BLaER1 (cell line): Measurements from ENCODE around the gene PELI2.

Experiments
- H3K27ac ChIP-seq: shearing (Covaris generic); formaldehyde crosslinking; 2 replicates; pipeline ENCODE4 v1.8.1; 2022
- H3K27me3 ChIP-seq: shearing (Covaris generic); formaldehyde crosslinking; 2 replicates; pipeline ENCODE4 v1.8.1; 2022
- H3K36me3 ChIP-seq: shearing (Covaris generic); formaldehyde crosslinking; 2 replicates; pipeline ENCODE4 v1.8.1; 2022
- H3K4me1 ChIP-seq: shearing (Covaris generic); formaldehyde crosslinking; 2 replicates; pipeline ENCODE4 v1.8.1; 2022
- H3K4me2 ChIP-seq: shearing (Covaris generic); formaldehyde crosslinking; 2 replicates; pipeline ENCODE4 v1.8.1; 2022
- H3K4me3 ChIP-seq: shearing (Covaris generic); formaldehyde crosslinking; 2 replicates; pipeline ENCODE4 v1.8.1; 2022
- H3K9ac ChIP-seq: shearing (Covaris generic); formaldehyde crosslinking; 2 replicates; pipeline ENCODE4 v1.8.1; 2022
- H3K9me3 ChIP-seq: shearing (Covaris generic); formaldehyde crosslinking; 2 replicates; pipeline ENCODE4 v1.8.1; 2022
- H4K20me1 ChIP-seq: shearing (Covaris generic); formaldehyde crosslinking; 2 replicates; pipeline ENCODE4 v1.8.1; 2022
- Cebpa-rat ChIP-seq: shearing (Covaris generic); IDR thresholded peaks from 2 replicates; pipeline ENCODE4 v1.8.1; 2022

Gene PELI2

DNA sequence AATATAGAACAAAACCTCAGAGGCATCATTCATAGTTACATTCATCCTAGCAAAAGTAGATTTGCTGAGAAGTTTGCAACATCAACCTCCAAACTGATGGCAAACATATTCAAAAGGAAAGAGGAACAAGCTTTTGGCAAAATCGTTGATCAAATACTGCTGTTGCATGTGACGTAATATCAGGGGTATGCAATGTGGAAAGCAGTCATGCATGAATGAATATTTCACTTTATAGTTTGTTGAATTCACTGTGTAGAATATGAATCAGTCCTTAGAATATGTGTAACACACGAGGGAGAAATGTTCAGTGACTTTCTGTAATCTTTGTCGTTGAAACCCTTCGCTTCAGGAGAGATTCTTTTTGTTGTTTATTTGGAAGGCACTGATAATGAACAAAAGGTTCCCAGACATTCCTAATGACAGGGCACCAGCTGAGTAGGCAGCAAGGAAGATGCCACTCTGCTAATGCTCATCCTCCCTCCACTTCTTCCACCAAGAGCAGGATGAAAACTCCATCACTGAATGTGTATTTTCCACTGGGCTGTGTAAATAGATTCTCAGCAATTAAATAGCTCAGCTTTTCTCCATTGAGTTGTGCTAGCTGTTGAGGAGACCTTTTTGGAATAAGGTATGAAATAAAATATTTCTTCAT lies 126.1 kb downstream of the PELI2 start:
- TF ChIP-seq Cebpa-rat, result no peak
- Histone ChIP-seq H3K9ac (no peak overlapping the region), H3K4me3 (no peak overlapping the region), H4K20me1 (peaks cover 61% of the 10 kb centered on the region; the same call in 1 of the 2 replicates), H3K4me1 (peaks cover 19% of the 10 kb centered on the region), H3K9me3 (peaks cover 9% of the 10 kb centered on the region), H3K27me3 (no peaks in the 10 kb centered on the region), H3K36me3 (peaks cover 43% of the 10 kb centered on the region), H3K4me2 (no peak overlapping the region), H3K27ac (no peak overlapping the region)

DNA sequence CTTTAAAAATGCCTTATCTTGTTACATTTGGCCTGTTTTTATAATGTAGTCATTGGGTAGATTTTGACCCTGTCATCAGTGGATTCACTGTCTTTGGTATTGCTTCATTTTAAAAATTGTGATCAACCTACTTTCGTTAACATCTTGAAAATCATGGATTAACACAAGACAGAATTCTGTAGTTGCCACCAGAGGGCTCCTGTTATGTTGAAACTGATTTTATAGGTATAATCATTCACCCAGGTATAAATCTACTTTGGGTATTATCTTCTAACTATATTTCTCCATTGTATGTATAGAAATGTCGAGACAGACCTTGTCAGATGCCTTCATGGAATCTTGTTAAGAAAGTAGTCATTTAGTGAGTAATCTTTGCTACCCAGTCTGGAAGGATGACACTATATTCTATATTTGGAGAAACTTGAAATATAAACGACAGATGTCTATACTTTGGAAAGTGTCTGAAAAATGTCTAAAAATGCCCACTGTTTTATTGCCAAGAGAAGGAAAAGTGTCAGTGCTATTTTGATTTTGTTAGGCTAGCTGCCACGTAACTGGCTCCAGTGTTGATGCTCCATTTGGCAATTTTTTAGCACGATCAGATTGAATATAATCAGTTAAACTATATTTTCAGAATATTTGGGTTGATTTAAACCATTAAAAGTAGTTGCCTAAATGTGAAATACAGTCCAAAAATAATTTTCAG lies 129.4 kb downstream of the PELI2 start:
- Histone ChIP-seq H3K27me3 (no peaks in the 10 kb centered on the region), H3K4me3 (no peak overlapping the region), H3K4me2 (no peak overlapping the region), H4K20me1 (peaks cover 73% of the 10 kb centered on the region; the same call in 1 of the 2 replicates), H3K27ac (no peak overlapping the region), H3K4me1 (peaks cover 17% of the 10 kb centered on the region), H3K9ac (no peak overlapping the region), H3K9me3 (peaks cover 27% of the 10 kb centered on the region), H3K36me3 (peaks cover 47% of the 10 kb centered on the region)
- no peak for TF ChIP-seq Cebpa-rat

DNA sequence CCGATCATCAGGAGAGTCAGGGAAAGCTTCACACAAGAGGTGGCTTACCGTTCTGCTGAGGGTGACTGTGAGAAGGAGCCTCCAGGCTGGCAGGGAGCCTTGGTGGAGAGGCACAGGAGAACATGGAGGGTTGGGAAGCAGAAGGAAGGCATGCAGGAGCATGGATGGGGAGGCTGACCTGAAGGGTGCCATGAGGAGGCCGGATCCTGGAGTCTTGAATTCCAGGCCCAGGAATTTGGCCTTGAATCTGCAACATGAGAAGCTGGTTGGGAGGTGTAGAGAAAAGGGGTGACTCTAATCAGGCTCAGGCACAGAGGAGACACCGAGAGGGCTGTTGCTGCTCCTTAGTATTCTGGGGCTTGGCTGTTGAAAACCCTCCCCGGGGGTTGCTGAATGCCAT lies 130.2 kb downstream of the PELI2 start:
- Histone ChIP-seq H3K27me3 (no peaks in the 10 kb centered on the region), H3K9ac (no peak overlapping the region), H3K4me1 (peaks cover 9% of the 10 kb centered on the region), H3K4me2 (no peak overlapping the region), H3K9me3 (peaks cover 35% of the 10 kb centered on the region), H3K36me3 (peaks cover 52% of the 10 kb centered on the region), H3K4me3 (no peak overlapping the region), H3K27ac (no peak overlapping the region), H4K20me1 (peaks cover 68% of the 10 kb centered on the region; the same call in 1 of the 2 replicates)
- TF ChIP-seq Cebpa-rat, result no peak

DNA sequence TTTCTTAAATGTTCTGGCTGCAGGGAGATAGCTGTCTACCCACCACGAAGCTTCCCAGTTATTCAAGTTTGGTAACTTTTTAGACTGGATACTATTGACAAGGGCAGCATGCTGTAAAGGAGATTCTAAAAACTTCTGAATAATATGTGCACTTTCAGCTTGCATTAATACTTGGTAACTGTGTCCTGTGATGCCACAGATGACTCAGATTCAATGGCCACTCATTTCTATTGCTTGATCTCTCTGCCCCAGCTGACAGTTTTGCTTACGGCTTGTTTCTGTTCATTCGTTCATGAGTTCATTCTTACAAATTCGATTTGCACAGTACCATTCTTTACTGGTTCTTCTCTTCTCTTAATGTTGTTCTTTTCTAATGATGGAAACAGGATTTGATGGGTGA lies 142.8 kb downstream of the PELI2 start:
- H3K4me2 ChIP-seq, result no peak overlapping the region
- TF ChIP-seq Cebpa-rat, result no peak
- H3K9ac ChIP-seq, result no peak overlapping the region
- no peaks in the 10 kb centered on the region for H3K4me1 ChIP-seq
- no peaks in the 10 kb centered on the region for H3K27me3 ChIP-seq
- H3K27ac ChIP-seq, result no peak overlapping the region
- H4K20me1 ChIP-seq, result peaks cover 14% of the 10 kb centered on the region; the same call in 1 of the 2 replicates
- peaks cover 17% of the 10 kb centered on the region for H3K36me3 ChIP-seq
- peaks cover 14% of the 10 kb centered on the region for H3K9me3 ChIP-seq
- H3K4me3 ChIP-seq, result no peak overlapping the region

DNA sequence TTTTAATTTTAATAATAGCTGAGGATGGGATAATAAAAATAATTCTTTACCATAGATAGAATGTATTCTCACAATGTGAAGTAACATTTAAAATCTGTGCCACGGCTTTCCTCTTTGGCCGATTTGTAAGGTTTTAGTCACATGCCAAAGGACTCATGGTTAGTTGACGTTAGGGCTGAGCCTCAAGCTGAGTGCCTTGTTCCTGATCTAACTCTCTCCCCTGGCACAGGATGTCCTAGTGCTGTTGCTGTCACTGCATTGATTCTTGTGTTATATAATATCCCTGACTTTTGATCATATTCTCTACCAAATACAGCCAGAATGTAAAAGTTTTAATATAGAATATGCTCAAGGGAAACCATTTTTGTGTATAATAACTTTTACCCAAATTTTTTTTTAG lies 144.3 kb downstream of the PELI2 start:
- H3K9ac ChIP-seq, result no peak overlapping the region
- H3K36me3 ChIP-seq, result peaks cover 12% of the 10 kb centered on the region
- H3K4me1 ChIP-seq, result no peaks in the 10 kb centered on the region
- no peaks in the 10 kb centered on the region for H3K27me3 ChIP-seq
- H3K4me3 ChIP-seq, result no peak overlapping the region
- TF ChIP-seq Cebpa-rat, result no peak
- H3K27ac ChIP-seq, result no peak overlapping the region
- no peak overlapping the region for H3K4me2 ChIP-seq
- peaks cover 10% of the 10 kb centered on the region for H3K9me3 ChIP-seq
- H4K20me1 ChIP-seq, result peaks cover 18% of the 10 kb centered on the region; the same call in 1 of the 2 replicates

DNA sequence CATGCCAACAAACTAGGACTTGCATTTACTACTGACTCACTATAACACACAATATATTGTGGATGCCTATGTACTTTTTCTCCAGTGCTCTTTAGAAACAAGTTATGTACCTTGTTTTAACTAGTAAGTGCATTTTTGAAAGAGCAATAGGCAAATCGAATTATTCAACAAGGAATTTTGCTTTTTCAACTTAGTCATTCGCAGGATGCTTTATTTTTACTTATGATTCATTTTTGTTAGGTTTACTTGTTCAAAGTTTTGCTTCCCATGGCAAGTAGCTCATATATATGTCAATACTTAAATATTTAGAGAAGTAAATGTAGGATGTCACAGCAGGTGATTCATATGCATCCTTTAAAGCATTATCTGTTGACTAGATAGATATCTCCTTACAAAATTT lies 149.8 kb downstream of the PELI2 start:
- Histone ChIP-seq H3K4me2 (no peak overlapping the region), H3K4me1 (no peaks in the 10 kb centered on the region), H3K27me3 (no peaks in the 10 kb centered on the region), H3K9ac (no peak overlapping the region), H3K9me3 (no peaks in the 10 kb centered on the region), H3K4me3 (no peak overlapping the region), H3K36me3 (peaks cover 40% of the 10 kb centered on the region), H3K27ac (no peak overlapping the region), H4K20me1 (peaks cover 63% of the 10 kb centered on the region)
- TF ChIP-seq Cebpa-rat, result no peak

DNA sequence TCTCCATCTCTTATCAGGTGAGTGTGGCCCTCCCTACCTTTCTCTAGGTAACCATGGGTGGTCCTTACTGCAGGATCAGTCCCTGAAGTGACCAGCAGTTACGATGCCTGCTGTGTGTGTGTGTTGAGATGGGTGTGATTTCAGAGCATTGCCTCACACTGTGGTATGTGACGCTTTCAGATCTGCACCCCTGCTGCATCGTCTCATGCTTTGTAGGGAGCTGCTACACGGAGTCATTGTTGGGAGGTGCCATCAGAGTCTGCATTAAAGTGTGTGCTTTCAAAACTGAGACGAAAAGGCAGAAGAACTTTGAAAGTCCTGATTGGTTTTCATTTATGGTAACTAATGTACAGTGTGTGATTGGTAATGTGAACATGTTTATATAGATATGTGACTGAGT lies 150.5 kb downstream of the PELI2 start:
- H4K20me1 ChIP-seq, result peaks cover 69% of the 10 kb centered on the region

DNA sequence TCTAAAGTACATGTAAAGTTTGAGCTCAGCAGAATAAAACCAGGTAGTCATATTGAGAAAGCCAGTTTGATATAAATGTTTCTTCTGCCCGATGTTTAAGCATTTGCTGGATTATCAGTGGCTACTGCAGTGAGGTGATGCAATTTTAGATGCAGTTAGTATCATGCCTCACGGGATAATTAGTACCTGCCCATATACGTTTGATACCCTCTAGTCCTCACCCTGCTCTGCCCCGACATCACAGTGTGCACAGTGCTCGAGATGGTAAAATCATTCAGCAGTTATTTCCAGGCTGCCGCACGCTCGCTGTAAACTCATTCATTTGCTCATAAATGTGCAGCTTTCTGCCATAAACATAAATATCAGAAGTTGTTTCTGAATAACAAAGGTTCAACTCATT lies 152.7 kb downstream of the PELI2 start:
- H3K4me1 ChIP-seq, result no peaks in the 10 kb centered on the region
- peaks cover 85% of the 10 kb centered on the region for H4K20me1 ChIP-seq
- no peak overlapping the region for H3K4me2 ChIP-seq
- H3K27ac ChIP-seq, result no peak overlapping the region
- no peaks in the 10 kb centered on the region for H3K27me3 ChIP-seq
- H3K4me3 ChIP-seq, result no peak overlapping the region
- TF ChIP-seq Cebpa-rat, result no peak
- H3K36me3 ChIP-seq, result peaks cover 61% of the 10 kb centered on the region
- no peak overlapping the region for H3K9ac ChIP-seq
- no peaks in the 10 kb centered on the region for H3K9me3 ChIP-seq

More for the DNA sequence above, 150.5 kb downstream of the PELI2 start:
- peaks cover 47% of the 10 kb centered on the region for H3K36me3 ChIP-seq
- TF ChIP-seq Cebpa-rat, result no peak
- no peak overlapping the region for H3K4me3 ChIP-seq
- no peaks in the 10 kb centered on the region for H3K27me3 ChIP-seq
- H3K4me2 ChIP-seq, result no peak overlapping the region
- H3K27ac ChIP-seq, result no peak overlapping the region
- H3K9ac ChIP-seq, result no peak overlapping the region
- no peaks in the 10 kb centered on the region for H3K9me3 ChIP-seq
- no peaks in the 10 kb centered on the region for H3K4me1 ChIP-seq

DNA sequence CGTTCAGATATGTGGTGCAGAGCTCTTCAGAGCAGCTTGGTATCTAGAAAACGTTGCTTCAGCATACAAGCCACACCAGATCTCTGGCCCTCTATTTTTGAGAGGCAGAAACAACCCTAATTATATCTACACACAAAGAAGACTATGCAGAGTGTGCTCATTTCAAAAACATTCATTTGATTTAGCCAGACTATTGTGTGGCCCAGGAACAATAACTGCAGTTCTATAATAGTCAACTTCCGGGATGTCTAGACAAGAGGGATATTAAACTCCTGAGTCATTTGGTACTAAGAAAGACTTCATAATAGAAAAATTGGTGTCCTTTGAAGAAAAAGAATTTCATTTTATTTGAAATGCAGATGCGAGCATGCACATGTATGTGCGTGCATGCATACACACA lies 153.8 kb downstream of the PELI2 start:
- TF ChIP-seq Cebpa-rat, result no peak
- no peak overlapping the region for H3K9ac ChIP-seq

DNA sequence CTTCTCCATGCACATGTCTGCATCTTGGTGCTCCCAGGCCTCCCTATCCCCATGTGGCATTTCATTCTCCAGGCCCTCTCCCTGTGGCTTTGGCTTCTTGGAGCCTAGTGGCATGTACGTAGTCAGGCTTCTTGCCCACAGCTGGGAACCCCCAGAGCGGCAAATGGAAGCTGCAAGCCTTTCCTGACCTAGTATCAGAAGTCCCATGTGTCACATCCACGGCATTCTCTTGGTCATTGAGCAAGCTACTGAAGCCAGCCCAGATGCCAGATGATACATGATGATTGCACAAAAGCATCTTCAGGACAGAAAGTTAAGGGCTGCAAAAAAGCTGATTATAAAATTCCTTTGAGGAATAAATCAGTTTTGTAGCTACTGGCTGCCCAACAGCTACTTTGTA lies 154.9 kb downstream of the PELI2 start:
- H3K27ac ChIP-seq, result no peak overlapping the region
- no peak overlapping the region for H3K9ac ChIP-seq
- no peaks in the 10 kb centered on the region for H3K27me3 ChIP-seq
- H3K4me3 ChIP-seq, result no peak overlapping the region
- H3K4me1 ChIP-seq, result no peaks in the 10 kb centered on the region
- H3K4me2 ChIP-seq, result no peak overlapping the region
- TF ChIP-seq Cebpa-rat, result no peak
- peaks cover 96% of the 10 kb centered on the region for H4K20me1 ChIP-seq
- no peaks in the 10 kb centered on the region for H3K9me3 ChIP-seq
- peaks cover 79% of the 10 kb centered on the region for H3K36me3 ChIP-seq

More for the DNA sequence above, 153.8 kb downstream of the PELI2 start:
- peaks cover 96% of the 10 kb centered on the region for H4K20me1 ChIP-seq
- H3K4me3 ChIP-seq, result no peak overlapping the region
- no peaks in the 10 kb centered on the region for H3K9me3 ChIP-seq
- no peak overlapping the region for H3K27ac ChIP-seq
- H3K4me1 ChIP-seq, result no peaks in the 10 kb centered on the region
- no peak overlapping the region for H3K4me2 ChIP-seq
- no peaks in the 10 kb centered on the region for H3K27me3 ChIP-seq
- peaks cover 72% of the 10 kb centered on the region for H3K36me3 ChIP-seq
